Measurements from ENCODE around the gene BRI3BP.
"Not testable (repeated sequence)": the region's sequence is repeated elsewhere in the genome, so short reads cannot be mapped to it uniquely, and the experiment has no call there.

Gene BRI3BP

DNA sequence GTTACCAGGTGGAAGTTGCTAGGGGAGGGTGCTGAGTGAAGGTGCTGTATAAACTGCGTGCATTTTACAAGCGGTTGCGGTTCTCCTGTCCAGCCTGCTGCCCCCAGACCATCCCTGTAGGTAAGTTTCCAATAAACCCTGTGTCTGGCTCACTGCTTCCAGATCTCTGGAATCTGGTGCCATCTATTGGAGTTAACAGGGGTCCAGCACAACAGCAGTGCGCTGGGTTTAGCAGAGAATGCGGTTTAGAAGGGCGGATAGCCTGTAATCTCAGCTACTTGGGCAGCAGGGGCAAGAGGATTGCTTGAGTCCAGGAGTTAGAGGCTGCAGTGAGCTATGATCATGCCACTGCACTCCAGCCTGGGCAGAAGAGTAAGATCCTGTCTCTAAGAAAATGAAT lies 76.7 kb downstream of the BRI3BP start:
- no peak for DNase-seq

DNA sequence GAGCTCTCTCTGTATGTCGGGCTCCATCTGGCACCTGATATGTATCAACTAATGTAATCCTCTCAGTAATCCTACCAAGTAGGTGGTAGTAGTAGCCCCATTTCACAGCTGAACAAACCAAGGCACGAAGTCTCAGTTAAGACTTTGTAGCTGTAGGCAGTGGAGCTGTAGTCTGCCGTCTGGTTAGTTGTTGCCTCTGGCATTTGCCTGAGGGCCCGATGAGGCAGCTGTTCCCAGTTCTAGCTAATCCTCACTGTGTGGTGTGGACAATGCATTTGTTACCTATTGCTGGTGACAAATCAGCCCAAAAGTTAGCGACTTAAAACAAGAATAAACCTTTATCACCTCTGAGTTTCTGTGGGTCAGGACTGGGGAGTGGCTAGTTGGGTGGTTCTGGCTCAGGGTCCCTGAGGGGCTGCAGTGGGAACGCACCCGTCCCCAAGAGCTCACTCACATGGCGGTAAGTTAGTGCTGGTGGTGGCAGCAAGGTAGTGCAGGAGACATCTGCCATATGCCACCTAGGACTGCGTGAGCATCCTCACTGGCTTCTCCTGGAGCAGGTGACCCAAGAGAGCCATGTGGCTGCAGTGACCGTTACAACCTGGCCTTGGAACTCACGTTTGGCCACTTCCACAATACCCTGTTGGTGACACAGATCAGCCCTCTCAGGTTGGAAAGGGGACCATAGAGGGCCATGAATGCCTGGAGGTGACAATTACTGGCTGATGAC lies 77.4 kb downstream of the BRI3BP start:
- DNase-seq: no peak

DNA sequence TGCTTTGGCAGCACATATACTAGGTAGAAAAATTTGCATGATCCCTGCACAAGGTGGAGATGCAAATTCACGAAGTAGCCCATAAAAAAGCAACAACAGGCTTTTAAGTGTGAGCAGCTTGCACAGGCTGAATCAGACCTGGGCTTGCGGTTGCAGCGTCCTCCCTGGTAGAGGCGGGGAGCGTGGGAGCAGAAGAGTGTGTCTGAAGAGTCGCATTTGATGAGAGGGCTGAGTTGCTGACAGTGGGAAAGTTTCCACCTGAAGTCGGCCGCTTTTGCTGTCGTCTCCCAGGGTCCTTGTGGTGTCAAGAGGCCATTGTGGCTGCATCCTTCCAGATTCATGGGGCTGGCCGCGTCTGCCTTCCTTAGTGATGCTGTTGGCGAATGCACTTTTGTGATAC lies 78.0 kb downstream of the BRI3BP start:
- no peak for DNase-seq

DNA sequence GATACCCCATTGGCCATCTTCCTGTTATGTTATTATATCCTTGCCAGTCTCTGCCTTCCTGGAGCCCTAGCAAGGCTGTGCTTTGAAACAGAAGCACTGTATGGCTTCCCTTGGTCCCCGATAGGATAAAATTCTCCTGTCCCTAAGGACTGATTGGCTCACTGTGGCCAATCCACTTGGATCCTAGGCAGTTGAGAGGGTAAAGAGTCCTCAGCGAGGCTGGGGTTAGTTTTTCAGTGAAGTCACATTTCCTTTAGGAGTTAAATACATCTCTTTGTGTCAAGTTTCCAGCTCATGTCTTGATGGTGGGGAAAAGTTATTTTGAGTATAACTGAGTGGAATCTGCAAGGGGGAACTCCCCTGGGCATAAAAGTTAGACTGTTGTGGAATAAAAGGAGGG lies 79.1 kb downstream of the BRI3BP start:
- no peak for DNase-seq

DNA sequence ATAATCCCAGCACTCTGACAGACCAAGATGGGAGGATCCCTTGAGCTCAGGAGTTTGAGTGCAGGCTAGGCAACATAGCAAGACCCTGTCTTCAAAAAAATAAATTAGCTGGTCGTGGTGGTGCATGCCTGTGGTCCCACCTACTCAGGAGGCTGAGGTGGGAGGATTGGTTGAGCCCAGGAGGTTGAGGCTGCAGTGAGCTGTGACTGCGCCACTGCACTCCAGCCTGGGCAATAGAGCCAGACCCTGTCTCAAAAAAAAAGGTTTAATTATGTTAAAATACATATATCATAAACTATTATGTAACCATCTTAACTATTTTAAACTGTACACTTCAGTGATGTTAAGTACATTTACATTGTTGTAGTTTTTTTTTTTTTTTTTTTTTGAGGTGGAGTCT lies 80.8 kb downstream of the BRI3BP start:
- DNase-seq: not testable (repeated sequence)

DNA sequence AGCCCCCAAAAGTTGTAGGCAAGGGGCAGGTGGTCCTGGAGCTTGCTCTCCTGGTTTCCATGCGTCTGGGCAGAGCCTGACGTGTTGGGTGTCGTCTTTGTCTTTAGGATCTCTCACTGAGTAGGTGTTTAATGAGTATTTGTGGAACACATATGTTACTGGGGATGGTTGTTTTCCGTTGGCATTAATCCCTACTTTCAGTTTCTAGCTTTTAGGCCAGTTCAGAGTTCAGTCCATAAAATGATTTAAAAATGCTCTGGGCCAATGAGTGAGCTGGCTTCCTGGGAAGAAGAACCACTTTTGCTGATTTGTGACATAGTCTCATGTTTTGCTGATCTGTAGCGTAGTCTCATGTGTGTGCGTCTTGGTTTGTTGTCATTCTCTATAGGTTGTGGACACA lies 82.7 kb downstream of the BRI3BP start:
- DNase-seq: no peak

DNA sequence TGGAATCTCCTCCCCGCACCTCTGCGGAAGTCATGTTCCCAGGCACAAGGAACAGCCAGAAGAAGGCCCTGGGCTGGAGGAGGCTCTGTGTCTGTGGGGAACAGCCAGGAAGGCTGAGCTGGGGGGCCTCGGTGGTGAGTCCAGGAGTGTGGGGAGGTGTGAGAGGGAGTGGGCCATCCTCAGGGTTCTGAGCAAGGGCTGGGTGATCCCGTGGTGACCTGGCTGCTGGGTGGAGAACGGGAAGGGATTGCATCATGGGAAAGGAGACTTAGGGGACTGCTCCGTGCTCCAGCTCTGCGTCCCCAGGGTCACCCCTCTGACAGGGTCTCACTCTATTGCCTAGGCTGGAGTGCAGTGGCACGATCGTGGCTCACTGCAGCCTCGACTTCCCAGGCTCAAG lies 85.6 kb downstream of the BRI3BP start:
- DNase-seq: no peak

DNA sequence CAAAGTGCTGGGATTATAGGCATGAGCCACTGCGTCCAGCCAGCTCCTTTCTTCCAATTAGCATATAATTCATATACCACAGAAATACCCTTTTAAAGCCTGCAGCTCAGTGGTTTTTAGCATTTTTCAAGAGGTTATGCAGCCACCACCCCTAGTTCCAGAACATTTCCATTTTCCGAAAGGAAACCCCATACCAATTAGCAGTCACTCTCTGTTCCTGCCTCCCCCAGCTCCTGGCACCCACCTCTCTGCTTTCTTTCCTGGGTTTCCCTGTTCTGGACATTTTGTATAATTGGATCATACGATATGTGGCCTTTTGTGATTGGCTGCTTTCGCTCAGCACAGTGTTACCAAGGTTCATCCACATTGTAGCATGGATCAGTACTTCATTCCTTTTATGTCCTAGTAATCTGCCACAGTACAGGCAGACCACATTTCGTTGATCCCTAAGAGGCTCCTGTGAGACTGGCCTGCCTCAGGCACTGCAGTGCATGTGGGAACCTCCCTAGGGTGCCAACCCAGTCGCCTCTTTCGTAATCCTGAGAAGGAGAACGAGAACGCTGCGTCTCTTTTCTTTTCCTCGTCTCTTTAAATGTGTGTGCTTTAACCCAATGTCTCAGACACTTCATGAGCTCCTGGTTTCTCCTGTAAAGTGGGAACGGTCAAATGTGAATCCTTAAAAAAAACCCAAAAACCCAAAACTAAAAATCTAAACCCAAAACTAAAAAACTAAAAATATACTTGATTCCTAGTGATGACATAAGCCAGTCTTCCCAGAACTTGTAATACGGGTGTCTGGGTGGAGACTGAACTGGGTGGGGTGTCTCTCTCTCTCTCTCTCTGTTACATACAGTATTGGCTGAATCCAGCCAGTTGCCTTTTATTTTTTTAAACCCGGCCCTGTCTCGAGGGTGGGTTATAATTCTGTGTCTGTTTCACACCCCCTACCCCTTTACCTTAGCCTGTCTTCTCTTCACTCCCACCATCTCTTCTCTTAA lies 86.5 kb downstream of the BRI3BP start:
- no peak for DNase-seq

All from activated CD4-positive, alpha-beta T cell treated with anti-CD3 and anti-CD28 coated beads, Interleukin-2, amount 50 U/mL, for 48 hours (primary cell).